Measurements from ENCODE around the gene PRRG2.

The PRRG2 gene

GRCh38 chr19:49583239-49583638 is 2.1 kb downstream of the PRRG2 start:
- no peak overlapping the region for H3K4me3 ChIP-seq (ENCODE audit: low read depth in 1 of 2, low read length in 1 of 2)
- H3K27ac ChIP-seq, result no peak overlapping the region
- H3K9me3 ChIP-seq, result no peaks in the 10 kb centered on the region
- no peaks in the 10 kb centered on the region for H3K27me3 ChIP-seq
- peaks cover 20 to 21% of the 10 kb centered on the region in 2 experiments for H3K4me1 ChIP-seq (ENCODE audit: control insufficient read depth in 1 of 2, insufficient read depth in 1 of 2, low read depth in 1 of 2, low read length in 1 of 2)
- no peaks in the 10 kb centered on the region for H3K36me3 ChIP-seq
- TF ChIP-seq, protein P1, sequence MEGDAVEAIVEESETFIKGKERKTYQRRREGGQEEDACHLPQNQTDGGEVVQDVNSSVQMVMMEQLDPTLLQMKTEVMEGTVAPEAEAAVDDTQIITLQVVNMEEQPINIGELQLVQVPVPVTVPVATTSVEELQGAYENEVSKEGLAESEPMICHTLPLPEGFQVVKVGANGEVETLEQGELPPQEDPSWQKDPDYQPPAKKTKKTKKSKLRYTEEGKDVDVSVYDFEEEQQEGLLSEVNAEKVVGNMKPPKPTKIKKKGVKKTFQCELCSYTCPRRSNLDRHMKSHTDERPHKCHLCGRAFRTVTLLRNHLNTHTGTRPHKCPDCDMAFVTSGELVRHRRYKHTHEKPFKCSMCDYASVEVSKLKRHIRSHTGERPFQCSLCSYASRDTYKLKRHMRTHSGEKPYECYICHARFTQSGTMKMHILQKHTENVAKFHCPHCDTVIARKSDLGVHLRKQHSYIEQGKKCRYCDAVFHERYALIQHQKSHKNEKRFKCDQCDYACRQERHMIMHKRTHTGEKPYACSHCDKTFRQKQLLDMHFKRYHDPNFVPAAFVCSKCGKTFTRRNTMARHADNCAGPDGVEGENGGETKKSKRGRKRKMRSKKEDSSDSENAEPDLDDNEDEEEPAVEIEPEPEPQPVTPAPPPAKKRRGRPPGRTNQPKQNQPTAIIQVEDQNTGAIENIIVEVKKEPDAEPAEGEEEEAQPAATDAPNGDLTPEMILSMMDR (IDR thresholded peaks at IDR 0.05), result no peak

- Histone ChIP-seq H3K4me1 (ENCODE audit: control insufficient read depth in 1 of 2, insufficient read depth in 1 of 2, low read depth in 1 of 2, low read length in 1 of 2) (peaks cover 9 to 12% of the 10 kb centered on the region in 2 experiments), H3K27ac (no peak overlapping the region), H3K27me3 (no peaks in the 10 kb centered on the region), H3K4me3 (ENCODE audit: low read depth in 1 of 2, low read length in 1 of 2) (no peak overlapping the region), H3K9me3 (no peaks in the 10 kb centered on the region), H3K36me3 (no peaks in the 10 kb centered on the region)
- TF ChIP-seq, protein P1 (IDR thresholded peaks at IDR 0.05), result no peak
Observed at GRCh38 chr19:49585023-49585422, 3.9 kb downstream of the PRRG2 start.

DNA sequence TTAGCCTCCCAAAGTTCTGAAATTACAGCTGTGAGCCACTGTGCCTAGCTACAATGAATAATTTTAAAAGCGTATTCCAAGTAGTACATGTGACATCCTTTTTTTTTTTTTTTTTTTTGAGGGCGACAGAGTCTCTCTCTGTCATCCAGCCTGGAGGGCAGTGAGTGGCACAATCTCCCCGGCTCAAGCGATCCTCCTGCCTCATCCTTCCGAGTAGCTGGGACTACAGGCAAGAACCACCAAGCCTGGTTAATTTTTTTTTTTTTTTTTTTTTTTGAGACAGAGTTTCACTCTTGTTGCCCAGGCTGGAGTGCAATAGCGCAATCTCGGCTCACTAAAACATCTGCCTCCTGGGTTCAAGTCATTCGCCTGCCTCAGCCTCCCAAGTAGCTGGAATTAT is 6.1 kb downstream of the PRRG2 start:
- Histone ChIP-seq H3K4me1 (ENCODE audit: control insufficient read depth in 1 of 2, insufficient read depth in 1 of 2, low read depth in 1 of 2, low read length in 1 of 2) (peaks cover 14 to 17% of the 10 kb centered on the region in 2 experiments), H3K27ac (no peak overlapping the region), H3K36me3 (no peaks in the 10 kb centered on the region), H3K4me3 (ENCODE audit: low read depth in 1 of 2, low read length in 1 of 2) (no peak overlapping the region), H3K27me3 (no peaks in the 10 kb centered on the region), H3K9me3 (no peaks in the 10 kb centered on the region)
- TF ChIP-seq, protein P1 (IDR thresholded peaks at IDR 0.05), result no peak

GRCh38 chr19:49588365-49589122 is 7.4 kb downstream of the PRRG2 start:
- Histone ChIP-seq H3K27me3 (no peaks in the 10 kb centered on the region), H3K9me3 (no peaks in the 10 kb centered on the region), H3K36me3 (no peaks in the 10 kb centered on the region), H3K4me3 (ENCODE audit: low read depth in 1 of 2, low read length in 1 of 2) (no peak overlapping the region), H3K4me1 (ENCODE audit: control insufficient read depth in 1 of 2, insufficient read depth in 1 of 2, low read depth in 1 of 2, low read length in 1 of 2) (peaks cover 24 to 30% of the 10 kb centered on the region in 2 experiments), H3K27ac (no peak overlapping the region)
- TF ChIP-seq, protein P1 (IDR thresholded peaks at IDR 0.05), result no peak

- Histone ChIP-seq H3K36me3 (peaks cover 4% of the 10 kb centered on the region), H3K27me3 (no peaks in the 10 kb centered on the region), H3K9me3 (no peaks in the 10 kb centered on the region), H3K4me3 (ENCODE audit: low read depth in 1 of 2, low read length in 1 of 2) (peak overlapping the region in 1 of 2 experiments; percentile 88), H3K27ac (peak overlapping the region; percentile 82), H3K4me1 (ENCODE audit: control insufficient read depth in 1 of 2, insufficient read depth in 1 of 2, low read depth in 1 of 2, low read length in 1 of 2) (peaks cover 27 to 32% of the 10 kb centered on the region in 2 experiments)
- TF ChIP-seq, protein P1 (IDR thresholded peaks at IDR 0.05), result no peak
Observed at GRCh38 chr19:49589502-49589905, 8.4 kb downstream of the PRRG2 start.
